Liver (tissue), 3 donors: ENCODE results near the gene HGS.

Experiments
- EGR1 ChIP-seq, 2 donors: IDR thresholded peaks; 2 replicates each; pipeline ENCODE4 v1.6.1; 2016 to 2018; ENCODE audit warnings: antibody characterized with exemption in 2 of 2, low read depth in 2 of 2
- JUND ChIP-seq, 2 donors: IDR thresholded peaks; 2 replicates each; pipeline ENCODE4 v1.6.1; 2016; ENCODE audit warnings: antibody characterized with exemption in 2 of 2
- RAD21 ChIP-seq, 2 donors: IDR thresholded peaks; 2 replicates each; pipeline ENCODE4 v1.6.1; 2016; ENCODE audit warnings: antibody characterized with exemption in 2 of 2, mild to moderate bottlenecking in 2 of 2
- SP1 ChIP-seq: IDR thresholded peaks from 2 replicates; pipeline ENCODE4 v1.6.1; 2018; ENCODE audit warnings: antibody characterized with exemption, mild to moderate bottlenecking
- TAF1 ChIP-seq: conservative IDR thresholded peaks from 2 replicates; pipeline ENCODE4 v1.6.1; 2016; ENCODE audit warnings: antibody characterized with exemption, mild to moderate bottlenecking
- YY1 ChIP-seq: IDR thresholded peaks from 2 replicates; pipeline ENCODE4 v1.6.1; 2016; ENCODE audit warnings: antibody characterized with exemption, mild to moderate bottlenecking
- TF ChIP-seq, protein P1 (sequence below): fragments of 150-350 bp; IDR thresholded peaks from 2 replicates; pipeline ENCODE4 v1.5.1; 2017; ENCODE audit warnings: improper control_type of control experiment, low read depth, low read length; ENCODE audit not compliant: missing input control
- donor health status: healthy.
- donor health status: healthy.

DNA sequence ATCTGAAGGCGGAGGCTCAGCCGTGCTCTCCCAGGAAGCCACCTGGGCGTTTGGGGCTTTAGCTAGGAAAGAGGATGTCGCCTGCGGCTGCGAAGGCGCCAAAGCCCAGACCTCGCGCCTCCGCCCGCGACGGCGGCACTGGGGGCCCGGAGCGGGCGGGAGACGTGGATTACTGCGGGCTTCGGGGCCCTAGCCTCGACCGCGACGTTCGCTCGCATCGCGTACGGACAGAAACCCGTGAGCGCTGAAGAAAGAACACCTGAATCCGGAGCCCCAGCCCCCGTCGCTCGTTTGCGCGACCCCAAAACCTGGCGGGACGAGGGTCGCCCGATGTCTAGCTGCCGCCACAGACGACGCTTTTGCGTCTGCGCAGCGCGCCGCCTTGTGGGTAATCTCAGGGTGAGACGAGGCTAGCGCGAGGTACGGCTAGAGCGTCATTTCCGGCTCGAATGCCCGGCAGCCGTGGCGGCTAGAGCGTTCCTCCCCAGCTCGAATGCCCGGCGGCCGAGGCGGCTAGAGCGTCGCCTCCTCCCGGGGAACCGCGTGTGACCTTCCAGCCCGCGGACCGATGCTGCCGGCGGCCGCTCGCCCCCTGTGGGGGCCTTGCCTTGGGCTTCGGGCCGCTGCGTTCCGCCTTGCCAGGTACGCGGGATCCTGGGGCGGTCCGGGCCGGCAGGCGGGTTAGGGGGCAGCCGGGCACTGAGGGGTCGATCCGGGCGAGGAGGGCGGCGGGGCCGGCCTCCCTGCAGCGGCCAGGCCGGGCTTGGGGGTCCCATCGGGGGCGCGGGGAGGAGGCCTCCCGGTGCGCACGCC is 19.3 kb downstream of the HGS start, which contains the start of gene MRPL12:
- TF ChIP-seq SP1: peak; percentile 44
- TF ChIP-seq, protein P1, sequence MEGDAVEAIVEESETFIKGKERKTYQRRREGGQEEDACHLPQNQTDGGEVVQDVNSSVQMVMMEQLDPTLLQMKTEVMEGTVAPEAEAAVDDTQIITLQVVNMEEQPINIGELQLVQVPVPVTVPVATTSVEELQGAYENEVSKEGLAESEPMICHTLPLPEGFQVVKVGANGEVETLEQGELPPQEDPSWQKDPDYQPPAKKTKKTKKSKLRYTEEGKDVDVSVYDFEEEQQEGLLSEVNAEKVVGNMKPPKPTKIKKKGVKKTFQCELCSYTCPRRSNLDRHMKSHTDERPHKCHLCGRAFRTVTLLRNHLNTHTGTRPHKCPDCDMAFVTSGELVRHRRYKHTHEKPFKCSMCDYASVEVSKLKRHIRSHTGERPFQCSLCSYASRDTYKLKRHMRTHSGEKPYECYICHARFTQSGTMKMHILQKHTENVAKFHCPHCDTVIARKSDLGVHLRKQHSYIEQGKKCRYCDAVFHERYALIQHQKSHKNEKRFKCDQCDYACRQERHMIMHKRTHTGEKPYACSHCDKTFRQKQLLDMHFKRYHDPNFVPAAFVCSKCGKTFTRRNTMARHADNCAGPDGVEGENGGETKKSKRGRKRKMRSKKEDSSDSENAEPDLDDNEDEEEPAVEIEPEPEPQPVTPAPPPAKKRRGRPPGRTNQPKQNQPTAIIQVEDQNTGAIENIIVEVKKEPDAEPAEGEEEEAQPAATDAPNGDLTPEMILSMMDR: peak; percentile 39
- TF ChIP-seq TAF1: peak; percentile 62
- peak in 1 of 2 donors; percentile 26 for TF ChIP-seq RAD21 (IDR thresholded peaks at IDR 0.05)
- no peak for TF ChIP-seq JUND (IDR thresholded peaks at IDR 0.05)
- peak in 1 of 2 donors; percentile 34 for TF ChIP-seq EGR1 (IDR thresholded peaks at IDR 0.05; ENCODE audit: low read depth in 2 of 2)
- peak; percentile 78 for TF ChIP-seq YY1
